Panc1 (cell line): ENCODE results near the gene APOBEC3B. TPM values are rescaled to one million over a fixed set of nuclear protein-coding genes. Genes with fewer than 3 reads are reported as not detected.

Experiments used
- ATAC-seq: fragments of 200-7000 bp; cut with Tn5 transposase; 2 replicates; pipeline ENCODE4 v1.9.1; 2020; ENCODE audit warnings: mild to moderate bottlenecking, moderate library complexity
- BruUV-seq: library from RNA; stranded (reverse); fragments of 400-500 nt; replicated peaks from 2 replicates; lab custom pipeline; 2021; lab: Mats Ljungman, UMichigan
- CTCF ChIA-PET: fragments of 300-600 bp; sonication (Branson Sonifier 250); formaldehyde crosslinking; loops from one replicate; lab custom pipeline; 2022; ENCODE audit warnings: antibody characterized with exemption; lab: Charles Lee
- POLR2A ChIA-PET: fragments of 300-600 bp; sonication (Branson Sonifier 250); formaldehyde crosslinking; loops from one replicate; lab custom pipeline; 2022; ENCODE audit warnings: antibody characterized with exemption; lab: Charles Lee
- DNase-seq: peaks from one replicate; pipeline ENCODE4 v3.0.0-alpha.2; 2010; ENCODE audit warnings: low read depth, low spot score
- H3K27ac ChIP-seq: 2 replicates; pipeline ENCODE4 v1.5.1; 2011; ENCODE audit warnings: mild to moderate bottlenecking, low read length, inconsistent platforms
- H3K27me3 ChIP-seq: fragments of 200-500 bp; sonication (Bioruptor generic); 2 replicates; pipeline ENCODE4 v1.6.0; 2014; ENCODE audit warnings: low read length, inconsistent platforms; ENCODE audit not compliant: control insufficient read depth, insufficient read depth
- H3K36me3 ChIP-seq: fragments of 200-500 bp; sonication (Bioruptor generic); 2 replicates; pipeline ENCODE4 v1.5.1; 2014; ENCODE audit warnings: inconsistent platforms, mild to moderate bottlenecking, low read length, moderate library complexity; ENCODE audit not compliant: control insufficient read depth, insufficient read depth
- H3K4me1 ChIP-seq: 2 replicates; pipeline ENCODE4 v1.5.1; 2011; ENCODE audit warnings: inconsistent platforms, mild to moderate bottlenecking, low read length, moderate library complexity; ENCODE audit not compliant: control insufficient read depth, insufficient read depth
- H3K4me3 ChIP-seq, 2 experiments: 2 replicates each; pipeline ENCODE4 v1.5.1; 2011 to 2012; ENCODE audit warnings: low read depth in 2 of 2, low read length in 2 of 2, mild to moderate bottlenecking in 2 of 2, inconsistent platforms in 1 of 2, moderate library complexity in 1 of 2
- H3K9me3 ChIP-seq: fragments of 200-500 bp; sonication (Bioruptor generic); 2 replicates; pipeline ENCODE4 v1.5.1; 2014; ENCODE audit warnings: low read depth, mild to moderate bottlenecking, inconsistent platforms, low read length, moderate library complexity; ENCODE audit not compliant: control insufficient read depth, insufficient read depth
- POLR2AphosphoS5 ChIP-seq: IDR thresholded peaks from 2 replicates; pipeline ENCODE4 v1.6.1; 2012; ENCODE audit warnings: mild to moderate bottlenecking, low read depth, low read length, moderate library complexity
- SIN3A ChIP-seq: IDR thresholded peaks from 2 replicates; pipeline ENCODE4 v1.6.1; 2012; ENCODE audit warnings: low read depth, mild to moderate bottlenecking, low read length, moderate library complexity, borderline replicate concordance; ENCODE audit not compliant: insufficient read depth
- TCF7L2 ChIP-seq: IDR thresholded peaks from 2 replicates; pipeline ENCODE4 v1.6.1; 2011; ENCODE audit warnings: mild to moderate bottlenecking, low read depth, low read length, inconsistent platforms
- in situ Hi-C: cut with HindIII; loops from 2 replicates; pipeline ENCODE4 v1.10.0; 2016; ENCODE audit warnings: low sequenced_read_pairs, low pct_unique_long_range_greater_than_20kb
- intact Hi-C: fragments of 100-400 bp; cut with micrococcal nuclease; formaldehyde crosslinking; loops from one replicate; pipeline ENCODE4 v1.10.0; 2022; ENCODE audit not compliant: unreplicated experiment
- total RNA-seq: library from RNA; stranded (reverse); gene quantifications from one replicate; pipeline ENCODE4 v1.2.1, GENCODE V29; 2021; ENCODE audit not compliant: unreplicated experiment
- TF ChIP-seq, protein P1 (sequence below): fragments of 450-650 bp; IDR thresholded peaks from 2 replicates; pipeline ENCODE4 v1.5.1; 2017; ENCODE audit warnings: mild to moderate bottlenecking
- TF ChIP-seq, protein P2 (sequence below), 2 experiments: IDR thresholded peaks; 2 replicates each; pipeline ENCODE4 v1.6.1; 2011 to 2012; ENCODE audit warnings: low read depth in 2 of 2, control low read depth in 1 of 2, low read length in 1 of 2, mild to moderate bottlenecking in 1 of 2, moderate library complexity in 1 of 2; ENCODE audit not compliant: insufficient read depth in 1 of 2

The APOBEC3B gene
- total RNA-seq, 1 experiment from 2014 or later: 15.6 TPM

DNA sequence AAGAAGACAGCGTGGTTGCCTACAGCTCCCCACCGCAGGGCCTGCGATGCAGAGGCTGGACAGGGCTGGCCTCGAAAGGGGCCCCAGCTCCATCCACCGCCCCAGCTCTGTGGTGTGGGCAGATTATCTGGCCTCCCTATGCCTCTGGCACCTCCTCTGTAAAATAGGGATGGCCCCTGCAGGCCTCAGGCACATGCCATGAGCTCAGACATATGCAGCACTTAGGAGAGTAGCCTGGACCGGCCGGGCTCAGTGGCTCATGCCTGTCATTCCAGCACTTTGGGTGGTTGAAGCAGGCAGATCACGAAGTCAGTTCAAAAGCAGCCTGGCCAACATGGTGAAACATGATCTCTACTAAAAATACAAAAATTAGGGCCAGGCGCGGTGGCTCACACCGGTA lies 46.1 kb downstream of the APOBEC3B start:
- in situ Hi-C loops: no loop called here
- DNase-seq (no peak), ATAC-seq (no peak)
- H3K4me1 ChIP-seq: no peaks in the 10 kb centered on the region
- TF ChIP-seq, protein P1, sequence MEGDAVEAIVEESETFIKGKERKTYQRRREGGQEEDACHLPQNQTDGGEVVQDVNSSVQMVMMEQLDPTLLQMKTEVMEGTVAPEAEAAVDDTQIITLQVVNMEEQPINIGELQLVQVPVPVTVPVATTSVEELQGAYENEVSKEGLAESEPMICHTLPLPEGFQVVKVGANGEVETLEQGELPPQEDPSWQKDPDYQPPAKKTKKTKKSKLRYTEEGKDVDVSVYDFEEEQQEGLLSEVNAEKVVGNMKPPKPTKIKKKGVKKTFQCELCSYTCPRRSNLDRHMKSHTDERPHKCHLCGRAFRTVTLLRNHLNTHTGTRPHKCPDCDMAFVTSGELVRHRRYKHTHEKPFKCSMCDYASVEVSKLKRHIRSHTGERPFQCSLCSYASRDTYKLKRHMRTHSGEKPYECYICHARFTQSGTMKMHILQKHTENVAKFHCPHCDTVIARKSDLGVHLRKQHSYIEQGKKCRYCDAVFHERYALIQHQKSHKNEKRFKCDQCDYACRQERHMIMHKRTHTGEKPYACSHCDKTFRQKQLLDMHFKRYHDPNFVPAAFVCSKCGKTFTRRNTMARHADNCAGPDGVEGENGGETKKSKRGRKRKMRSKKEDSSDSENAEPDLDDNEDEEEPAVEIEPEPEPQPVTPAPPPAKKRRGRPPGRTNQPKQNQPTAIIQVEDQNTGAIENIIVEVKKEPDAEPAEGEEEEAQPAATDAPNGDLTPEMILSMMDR: no peak
- TF ChIP-seq POLR2AphosphoS5: no peak
- TF ChIP-seq, protein P2, sequence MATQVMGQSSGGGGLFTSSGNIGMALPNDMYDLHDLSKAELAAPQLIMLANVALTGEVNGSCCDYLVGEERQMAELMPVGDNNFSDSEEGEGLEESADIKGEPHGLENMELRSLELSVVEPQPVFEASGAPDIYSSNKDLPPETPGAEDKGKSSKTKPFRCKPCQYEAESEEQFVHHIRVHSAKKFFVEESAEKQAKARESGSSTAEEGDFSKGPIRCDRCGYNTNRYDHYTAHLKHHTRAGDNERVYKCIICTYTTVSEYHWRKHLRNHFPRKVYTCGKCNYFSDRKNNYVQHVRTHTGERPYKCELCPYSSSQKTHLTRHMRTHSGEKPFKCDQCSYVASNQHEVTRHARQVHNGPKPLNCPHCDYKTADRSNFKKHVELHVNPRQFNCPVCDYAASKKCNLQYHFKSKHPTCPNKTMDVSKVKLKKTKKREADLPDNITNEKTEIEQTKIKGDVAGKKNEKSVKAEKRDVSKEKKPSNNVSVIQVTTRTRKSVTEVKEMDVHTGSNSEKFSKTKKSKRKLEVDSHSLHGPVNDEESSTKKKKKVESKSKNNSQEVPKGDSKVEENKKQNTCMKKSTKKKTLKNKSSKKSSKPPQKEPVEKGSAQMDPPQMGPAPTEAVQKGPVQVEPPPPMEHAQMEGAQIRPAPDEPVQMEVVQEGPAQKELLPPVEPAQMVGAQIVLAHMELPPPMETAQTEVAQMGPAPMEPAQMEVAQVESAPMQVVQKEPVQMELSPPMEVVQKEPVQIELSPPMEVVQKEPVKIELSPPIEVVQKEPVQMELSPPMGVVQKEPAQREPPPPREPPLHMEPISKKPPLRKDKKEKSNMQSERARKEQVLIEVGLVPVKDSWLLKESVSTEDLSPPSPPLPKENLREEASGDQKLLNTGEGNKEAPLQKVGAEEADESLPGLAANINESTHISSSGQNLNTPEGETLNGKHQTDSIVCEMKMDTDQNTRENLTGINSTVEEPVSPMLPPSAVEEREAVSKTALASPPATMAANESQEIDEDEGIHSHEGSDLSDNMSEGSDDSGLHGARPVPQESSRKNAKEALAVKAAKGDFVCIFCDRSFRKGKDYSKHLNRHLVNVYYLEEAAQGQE (IDR thresholded peaks at IDR 0.05; ENCODE audit: insufficient read depth in 1 of 2, low read depth in 2 of 2, low read length in 1 of 2): no peak
- no peak for TF ChIP-seq SIN3A
- TF ChIP-seq TCF7L2: no peak
- no peaks in the 10 kb centered on the region for H3K27me3 ChIP-seq
- no TSS peak for BruUV-seq
- no peaks in the 10 kb centered on the region for H3K9me3 ChIP-seq
- H3K36me3 ChIP-seq: no peaks in the 10 kb centered on the region
- intact Hi-C loops: no loop called here
- ChIA-PET CTCF (no interaction called here), POLR2A (no interaction called here)
- H3K27ac ChIP-seq: no peak overlapping the region
- H3K4me3 ChIP-seq: no peak overlapping the region

DNA sequence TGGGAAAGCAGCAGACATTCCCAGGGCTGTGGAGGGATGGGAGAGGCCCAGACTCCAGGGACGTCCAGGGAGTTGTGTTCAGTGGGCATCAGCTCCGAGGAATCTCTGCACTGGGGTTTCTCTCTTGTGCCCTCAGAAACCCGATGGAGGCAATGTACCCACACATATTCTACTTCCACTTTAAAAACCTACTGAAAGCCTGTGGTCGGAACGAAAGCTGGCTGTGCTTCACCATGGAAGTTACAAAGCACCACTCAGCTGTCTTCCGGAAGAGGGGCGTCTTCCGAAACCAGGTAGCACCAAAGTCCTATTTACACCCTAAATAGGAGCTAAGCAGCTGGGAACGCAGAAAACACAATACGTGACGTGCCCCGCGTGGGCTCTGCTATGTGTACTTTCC lies 47.1 kb downstream of the APOBEC3B start:
- DNase-seq: no peak
- ChIA-PET POLR2A (interaction anchor here (0.7 kb wide), 1 partner anchor 254 kb away, joined by 3 read pairs; no protein-coding TSS in a partner anchor), CTCF (no interaction called here)
- TF ChIP-seq SIN3A (no peak), TCF7L2 (no peak), POLR2AphosphoS5 (no peak)
- TF ChIP-seq, protein P1: no peak
- TF ChIP-seq, protein P2 (IDR thresholded peaks at IDR 0.05; ENCODE audit: insufficient read depth in 1 of 2, low read depth in 2 of 2, low read length in 1 of 2): no peak
- in situ Hi-C loops (no loop called here), intact Hi-C loops (no loop called here)
- BruUV-seq: no TSS peak
- H3K27me3 ChIP-seq: no peaks in the 10 kb centered on the region
- H3K4me3 ChIP-seq: no peak overlapping the region
- H3K27ac ChIP-seq: no peak overlapping the region
- H3K36me3 ChIP-seq: no peaks in the 10 kb centered on the region
- no peak for ATAC-seq
- no peaks in the 10 kb centered on the region for H3K9me3 ChIP-seq
- no peaks in the 10 kb centered on the region for H3K4me1 ChIP-seq
